Activated CD4-positive, alpha-beta memory T cell treated with anti-CD3 and anti-CD28 coated beads for 36 hours (primary cell): ENCODE measurements around the gene SNCAIP. TPM values are rescaled to one million over a fixed set of nuclear protein-coding genes. Genes with fewer than 3 reads are reported as not detected.
"Not testable (repeated sequence)": the region's sequence is repeated elsewhere in the genome, so short reads cannot be mapped to it uniquely, and the experiment has no call there.

Experiments
- CTCF ChIA-PET: fragments of 350-600 bp; sonication (Branson Sonifier 250); formaldehyde crosslinking; loops from one replicate; lab custom pipeline; 2021; ENCODE audit warnings: antibody characterized with exemption, inconsistent platforms; lab: Charles Lee
- POLR2A ChIA-PET: fragments of 350-600 bp; sonication (Branson Sonifier 250); formaldehyde crosslinking; loops from one replicate; lab custom pipeline; 2021; ENCODE audit warnings: antibody characterized with exemption; lab: Charles Lee
- DNase-seq: peaks from one replicate; pipeline ENCODE4 v3.0.0-alpha.2; 2020
- H3K27ac Mint-ChIP-seq: one replicate; pipeline ENCODE4 v1.8.0; 2021; ENCODE audit warnings: mixed read lengths
- H3K27me3 Mint-ChIP-seq: one replicate; pipeline ENCODE4 v1.8.0; 2021; ENCODE audit warnings: mixed read lengths
- H3K36me3 Mint-ChIP-seq: one replicate; pipeline ENCODE4 v1.8.0; 2021; ENCODE audit warnings: mixed read lengths
- H3K4me1 Mint-ChIP-seq: one replicate; pipeline ENCODE4 v1.8.0; 2021; ENCODE audit warnings: low read depth, mixed read lengths
- H3K4me3 Mint-ChIP-seq: one replicate; pipeline ENCODE4 v1.8.0; 2021; ENCODE audit warnings: mild to moderate bottlenecking, mixed read lengths
- H3K9me3 Mint-ChIP-seq: one replicate; pipeline ENCODE4 v1.8.0; 2021; ENCODE audit warnings: mixed read lengths
- intact Hi-C: fragments of 100-400 bp; cut with micrococcal nuclease; formaldehyde crosslinking; loops from one replicate; pipeline ENCODE4 v1.15.1; 2023
- total RNA-seq, 2 experiments: library from RNA; stranded (reverse); gene quantifications; one replicate each; pipeline ENCODE4 v1.2.3, GENCODE V29; 2021

Gene SNCAIP
- total RNA-seq, 2 experiments from 2014 or later, result not detected

DNA sequence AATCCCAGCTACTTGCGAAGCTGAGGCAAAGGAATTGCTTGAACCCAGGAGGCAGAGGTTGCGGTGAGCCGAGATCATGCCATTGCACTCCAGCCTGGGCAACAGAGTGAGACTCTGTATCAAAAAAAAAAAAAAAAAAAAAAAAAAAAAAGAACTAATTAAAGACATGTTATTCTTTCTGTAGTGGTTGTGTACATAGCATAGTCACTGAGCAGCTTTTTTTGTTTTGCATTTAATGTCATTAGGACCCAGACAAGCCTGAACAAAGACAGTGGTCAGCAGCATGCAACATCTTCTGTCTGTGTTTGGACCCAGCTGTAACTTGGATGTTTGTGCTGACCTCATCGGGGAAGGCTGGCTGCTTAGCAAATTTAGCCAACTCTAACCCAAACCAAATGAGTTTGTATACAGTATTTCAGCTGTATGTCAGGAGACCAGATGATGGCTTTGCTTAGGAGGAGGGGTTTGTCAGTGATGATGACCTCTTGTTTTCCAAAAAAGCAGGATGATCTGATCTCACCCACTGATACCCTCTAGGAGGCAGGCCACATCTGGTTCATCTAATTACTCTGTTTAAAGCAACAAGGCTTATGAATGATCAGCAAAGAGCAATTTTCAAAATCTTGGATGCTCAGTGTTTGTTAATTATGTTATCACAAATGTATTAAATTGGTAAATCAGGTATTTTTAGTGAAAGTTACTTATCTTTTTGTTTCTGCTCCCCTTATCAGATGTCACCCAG is 39.5 kb downstream of the SNCAIP start:
- intact Hi-C loops, result no loop called here
- H3K9me3 Mint-ChIP-seq, result no peaks in the 10 kb centered on the region

DNA sequence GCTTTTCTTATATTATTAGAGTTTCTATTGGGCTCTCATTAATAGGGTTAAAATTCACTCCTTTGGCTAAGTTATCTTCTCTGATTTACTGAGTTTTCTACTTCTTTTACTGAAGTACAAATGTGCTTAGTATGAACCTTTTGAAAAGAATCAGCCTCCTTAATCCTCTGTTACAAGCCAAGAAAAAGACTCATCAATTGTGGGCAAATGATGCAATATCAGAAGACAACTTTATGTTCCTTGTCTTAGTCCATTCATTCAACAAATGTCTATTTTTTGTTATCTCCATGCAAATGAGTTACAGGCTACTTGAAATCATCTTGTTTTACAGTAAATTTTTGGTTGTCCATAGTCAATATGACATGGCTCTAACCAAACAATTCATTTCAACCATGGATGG is 40.3 kb downstream of the SNCAIP start:
- no peak for DNase-seq
- POLR2A ChIA-PET, result no interaction called here
- H3K27ac Mint-ChIP-seq, result no peak overlapping the region
- no peaks in the 10 kb centered on the region for H3K4me1 Mint-ChIP-seq
- CTCF ChIA-PET, result no interaction called here
- intact Hi-C loops, result no loop called here
- H3K27me3 Mint-ChIP-seq, result no peaks in the 10 kb centered on the region
- no peak overlapping the region for H3K4me3 Mint-ChIP-seq
- no peaks in the 10 kb centered on the region for H3K36me3 Mint-ChIP-seq
- no peaks in the 10 kb centered on the region for H3K9me3 Mint-ChIP-seq

More for the DNA sequence above, 39.5 kb downstream of the SNCAIP start:
- H3K27ac Mint-ChIP-seq, result no peak overlapping the region
- CTCF ChIA-PET, result no interaction called here
- no peak overlapping the region for H3K4me3 Mint-ChIP-seq
- no peaks in the 10 kb centered on the region for H3K4me1 Mint-ChIP-seq
- H3K27me3 Mint-ChIP-seq, result no peaks in the 10 kb centered on the region
- no peaks in the 10 kb centered on the region for H3K36me3 Mint-ChIP-seq
- DNase-seq, result no peak
- POLR2A ChIA-PET, result no interaction called here

DNA sequence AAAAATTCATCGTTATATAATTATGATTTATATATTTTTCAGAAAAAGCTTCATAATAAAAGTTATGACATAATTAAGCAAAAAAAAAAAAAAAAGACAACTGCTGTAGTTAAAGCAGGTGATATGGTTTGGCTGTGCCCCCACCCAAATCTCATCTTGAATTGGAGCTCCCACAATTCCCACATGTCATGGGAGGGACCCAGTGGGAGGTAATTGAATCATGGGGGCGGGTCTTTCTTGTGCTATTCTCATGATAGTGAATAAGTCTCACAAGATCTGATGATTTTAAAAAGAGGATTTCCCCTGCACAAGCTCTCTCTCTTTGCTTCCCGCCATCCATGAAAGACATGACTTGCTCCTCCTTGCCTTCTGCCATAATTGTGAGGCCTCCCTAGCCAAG is 41.3 kb downstream of the SNCAIP start:
- POLR2A ChIA-PET, CTCF ChIA-PET: not testable (repeated sequence)

DNA sequence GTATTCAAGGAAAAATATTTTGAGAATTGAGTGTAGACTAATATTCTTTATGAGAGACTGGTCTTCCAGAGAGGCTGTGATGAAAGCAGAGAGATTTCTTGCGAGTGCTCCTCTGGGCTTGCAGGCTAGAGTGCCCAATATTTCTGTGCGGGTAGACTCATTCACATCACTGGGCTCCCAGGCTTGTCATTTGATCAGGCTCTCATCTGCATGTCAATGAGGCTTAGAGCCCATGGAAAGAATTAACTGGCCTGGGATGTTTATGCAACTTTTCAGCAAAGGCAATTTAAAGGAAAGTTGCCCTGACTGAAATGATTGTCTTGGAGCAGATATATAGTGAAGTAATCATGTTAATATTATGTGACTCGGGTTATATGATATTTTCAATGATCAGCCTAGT is 42.3 kb downstream of the SNCAIP start:
- H3K9me3 Mint-ChIP-seq, result no peaks in the 10 kb centered on the region

More for the DNA sequence above, 41.3 kb downstream of the SNCAIP start:
- H3K4me1 Mint-ChIP-seq, H3K9me3 Mint-ChIP-seq, H3K4me3 Mint-ChIP-seq, H3K36me3 Mint-ChIP-seq, H3K27me3 Mint-ChIP-seq, DNase-seq, H3K27ac Mint-ChIP-seq, intact Hi-C loops: not testable (repeated sequence)

DNA sequence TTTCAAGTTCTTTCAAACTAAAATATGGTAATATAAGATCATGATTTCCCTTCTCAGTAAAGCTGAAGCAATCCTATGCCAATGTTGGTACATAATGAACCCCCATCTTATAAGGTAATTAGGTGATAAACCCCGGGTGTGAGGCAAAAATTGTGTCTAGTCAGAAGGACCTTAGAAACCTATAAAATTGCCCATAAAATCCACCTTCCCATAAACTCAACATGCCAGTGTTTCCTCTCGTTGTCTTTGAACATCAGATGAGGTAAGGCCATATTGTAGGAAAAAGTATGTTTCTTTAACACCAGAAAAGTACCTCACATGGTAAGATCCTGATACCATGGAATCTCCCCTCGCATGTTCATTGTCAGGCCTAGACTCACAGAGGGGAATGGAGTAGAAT is 43.3 kb downstream of the SNCAIP start:
- Mint-ChIP-seq H3K36me3 (no peaks in the 10 kb centered on the region), H3K4me3 (no peak overlapping the region), H3K27me3 (no peaks in the 10 kb centered on the region), H3K9me3 (no peaks in the 10 kb centered on the region), H3K4me1 (no peaks in the 10 kb centered on the region), H3K27ac (no peak overlapping the region)
- no peak for DNase-seq
- ChIA-PET CTCF (no interaction called here), POLR2A (no interaction called here)
- intact Hi-C loops, result no loop called here

More for the DNA sequence above, 42.3 kb downstream of the SNCAIP start:
- CTCF ChIA-PET, result no interaction called here
- H3K27ac Mint-ChIP-seq, result no peak overlapping the region
- no peak for DNase-seq
- no peaks in the 10 kb centered on the region for H3K27me3 Mint-ChIP-seq
- no peaks in the 10 kb centered on the region for H3K36me3 Mint-ChIP-seq
- POLR2A ChIA-PET, result no interaction called here
- no peaks in the 10 kb centered on the region for H3K4me1 Mint-ChIP-seq
- H3K4me3 Mint-ChIP-seq, result no peak overlapping the region
- intact Hi-C loops, result no loop called here

DNA sequence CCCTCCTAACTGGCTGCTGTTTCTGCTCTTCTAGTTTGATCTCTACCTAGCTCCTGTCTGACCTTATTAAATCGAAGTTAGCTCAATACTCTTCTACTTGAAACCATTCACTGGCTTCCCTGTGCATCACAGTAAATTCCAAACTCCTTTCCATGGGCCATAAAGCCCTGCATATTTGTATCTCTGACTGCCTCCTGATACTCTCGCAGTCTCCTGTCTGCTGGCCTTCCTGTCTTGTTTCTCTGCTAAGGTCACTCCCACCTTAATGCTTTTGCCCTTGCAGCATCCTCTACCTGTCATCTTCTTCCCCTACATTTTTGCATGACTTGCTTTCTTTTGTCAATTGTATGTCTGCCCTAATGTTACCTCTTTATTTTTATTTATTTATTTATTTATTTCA is 44.8 kb downstream of the SNCAIP start:
- ChIA-PET POLR2A (no interaction called here), CTCF (no interaction called here)
- no peaks in the 10 kb centered on the region for H3K27me3 Mint-ChIP-seq
- H3K9me3 Mint-ChIP-seq, result no peaks in the 10 kb centered on the region
- no peak overlapping the region for H3K4me3 Mint-ChIP-seq
- no peaks in the 10 kb centered on the region for H3K4me1 Mint-ChIP-seq
- intact Hi-C loops, result no loop called here
- DNase-seq, result no peak
- H3K27ac Mint-ChIP-seq, result no peak overlapping the region
- no peaks in the 10 kb centered on the region for H3K36me3 Mint-ChIP-seq

DNA sequence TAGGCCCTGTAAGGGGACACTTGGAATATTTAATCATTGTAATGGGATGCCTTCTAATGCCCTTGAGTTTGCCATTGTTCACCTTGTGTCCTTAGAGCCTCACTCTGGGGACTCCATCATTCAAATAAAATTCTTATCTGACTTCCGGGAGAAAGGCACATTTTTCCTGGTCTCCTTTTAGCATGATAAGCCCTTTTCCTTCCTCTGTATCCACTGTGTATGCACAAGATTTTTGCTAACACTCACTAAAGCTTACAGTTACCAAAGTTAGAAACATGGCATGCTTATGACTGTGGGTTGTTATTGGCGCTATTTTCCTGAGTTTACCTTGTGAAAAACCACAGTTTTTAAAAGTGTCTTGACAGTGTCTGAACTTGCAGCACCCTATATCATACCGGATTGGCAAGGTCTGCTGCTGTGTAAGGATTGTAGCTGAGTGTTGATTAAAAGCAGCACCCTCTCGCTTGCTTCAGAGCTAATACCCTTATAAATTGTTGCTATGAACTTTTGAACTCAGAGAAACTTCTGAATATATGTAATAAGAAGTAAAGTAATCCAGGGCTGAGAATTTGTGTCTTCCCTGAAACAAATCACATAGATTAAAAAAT is 46.4 kb downstream of the SNCAIP start:
- H3K27ac Mint-ChIP-seq, result no peak overlapping the region
- no peaks in the 10 kb centered on the region for H3K27me3 Mint-ChIP-seq
- ChIA-PET POLR2A (no interaction called here), CTCF (no interaction called here)
- intact Hi-C loops, result no loop called here
- H3K36me3 Mint-ChIP-seq, result no peaks in the 10 kb centered on the region
- no peaks in the 10 kb centered on the region for H3K9me3 Mint-ChIP-seq
- no peak overlapping the region for H3K4me3 Mint-ChIP-seq
- no peaks in the 10 kb centered on the region for H3K4me1 Mint-ChIP-seq
- no peak for DNase-seq

DNA sequence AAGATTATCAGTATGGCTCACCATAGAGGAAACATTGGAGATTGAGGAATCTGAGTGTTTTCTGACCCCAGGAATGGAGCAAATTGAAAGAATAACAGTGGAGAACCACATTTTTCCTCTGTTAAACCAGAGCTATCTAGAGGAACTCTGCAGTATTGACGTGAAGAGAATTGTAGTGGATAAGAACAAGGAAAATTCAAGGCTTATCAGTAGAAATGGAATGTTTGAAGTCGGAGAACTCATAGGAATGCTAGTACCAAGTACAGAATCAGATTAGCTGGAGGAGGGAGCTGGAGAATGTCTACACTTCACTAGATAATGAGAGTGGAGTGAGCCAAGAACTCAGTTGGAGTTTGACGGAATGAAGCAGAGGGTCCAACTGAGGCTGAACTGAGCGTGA is 50.3 kb downstream of the SNCAIP start:
- Mint-ChIP-seq H3K36me3 (no peaks in the 10 kb centered on the region), H3K4me3 (no peak overlapping the region), H3K9me3 (no peaks in the 10 kb centered on the region), H3K27ac (no peak overlapping the region), H3K4me1 (no peaks in the 10 kb centered on the region), H3K27me3 (no peaks in the 10 kb centered on the region)
- POLR2A ChIA-PET, result no interaction called here
- intact Hi-C loops, result no loop called here
- DNase-seq, result no peak
- CTCF ChIA-PET, result no interaction called here

DNA sequence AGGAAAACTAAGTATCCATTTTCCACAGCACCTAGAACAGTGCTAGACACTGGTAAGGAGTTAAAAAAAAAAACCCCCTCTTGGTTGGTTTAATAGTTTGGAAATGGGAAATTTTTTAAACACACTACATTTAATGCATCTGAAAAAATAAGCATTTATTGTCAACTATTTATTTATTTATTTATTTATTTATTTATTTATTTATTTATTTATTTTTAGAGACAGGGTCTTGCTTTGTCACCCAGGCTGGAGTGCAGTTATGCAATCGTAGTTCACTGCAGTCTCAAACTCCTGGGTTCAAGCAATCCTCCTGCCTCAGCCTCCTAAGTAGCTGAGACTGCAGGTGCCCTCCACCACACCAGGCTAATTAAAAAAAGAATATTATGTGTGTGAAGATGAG is 51.6 kb downstream of the SNCAIP start:
- Mint-ChIP-seq H3K27ac (no peak overlapping the region), H3K36me3 (no peaks in the 10 kb centered on the region), H3K9me3 (no peaks in the 10 kb centered on the region), H3K4me1 (no peaks in the 10 kb centered on the region), H3K27me3 (no peaks in the 10 kb centered on the region), H3K4me3 (no peak overlapping the region)
- CTCF ChIA-PET, result no interaction called here
- POLR2A ChIA-PET, result no interaction called here
- no peak for DNase-seq
- intact Hi-C loops, result no loop called here

DNA sequence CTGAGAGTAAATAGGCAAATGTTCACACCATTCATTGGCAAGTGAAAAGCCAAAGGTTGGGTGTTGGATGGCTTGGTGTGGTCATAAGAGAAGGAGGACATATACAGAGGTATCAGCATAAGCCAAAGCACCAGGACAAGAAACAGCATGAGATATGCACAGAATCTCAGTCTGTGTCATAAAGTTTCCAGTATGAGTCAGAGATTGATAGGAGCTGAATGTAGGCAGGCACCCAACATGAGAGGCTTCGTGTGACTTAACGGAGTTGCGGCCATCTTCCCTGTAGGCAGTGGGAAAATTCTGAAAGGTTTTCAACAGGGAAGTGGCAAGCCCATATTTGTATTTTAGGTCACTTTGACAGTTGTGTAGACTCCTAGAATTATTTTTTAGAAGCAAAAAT is 54.5 kb downstream of the SNCAIP start:
- Mint-ChIP-seq H3K4me3 (no peak overlapping the region), H3K9me3 (no peaks in the 10 kb centered on the region), H3K27me3 (no peaks in the 10 kb centered on the region), H3K4me1 (no peaks in the 10 kb centered on the region), H3K36me3 (no peaks in the 10 kb centered on the region), H3K27ac (no peak overlapping the region)
- intact Hi-C loops, result no loop called here
- DNase-seq, result no peak
- CTCF ChIA-PET, result no interaction called here
- POLR2A ChIA-PET, result no interaction called here

DNA sequence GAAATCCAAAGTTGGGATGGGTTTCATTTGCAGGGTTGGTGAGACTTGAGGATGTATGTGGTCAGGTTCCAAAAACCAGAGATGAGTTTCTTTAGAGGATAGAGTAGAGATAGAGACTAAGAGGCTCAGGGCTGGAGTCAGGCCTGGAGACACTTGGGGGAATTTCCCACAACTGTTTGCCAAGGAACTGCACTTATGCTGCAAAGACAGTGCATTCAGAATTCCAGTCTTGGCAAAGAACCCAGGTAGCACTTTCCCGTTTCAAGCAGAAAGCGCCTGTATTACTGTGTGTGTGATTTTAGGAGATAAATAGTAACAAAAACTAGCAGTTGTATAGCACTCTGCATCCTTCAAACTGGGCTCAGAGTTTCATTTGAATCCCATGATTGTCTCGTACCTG is 55.4 kb downstream of the SNCAIP start:
- H3K27ac Mint-ChIP-seq, result no peak overlapping the region
- CTCF ChIA-PET, result no interaction called here
- H3K4me3 Mint-ChIP-seq, result no peak overlapping the region
- no peaks in the 10 kb centered on the region for H3K9me3 Mint-ChIP-seq
- POLR2A ChIA-PET, result no interaction called here
- no peak for DNase-seq
- intact Hi-C loops, result no loop called here
- no peaks in the 10 kb centered on the region for H3K4me1 Mint-ChIP-seq
- H3K36me3 Mint-ChIP-seq, result no peaks in the 10 kb centered on the region
- H3K27me3 Mint-ChIP-seq, result no peaks in the 10 kb centered on the region

DNA sequence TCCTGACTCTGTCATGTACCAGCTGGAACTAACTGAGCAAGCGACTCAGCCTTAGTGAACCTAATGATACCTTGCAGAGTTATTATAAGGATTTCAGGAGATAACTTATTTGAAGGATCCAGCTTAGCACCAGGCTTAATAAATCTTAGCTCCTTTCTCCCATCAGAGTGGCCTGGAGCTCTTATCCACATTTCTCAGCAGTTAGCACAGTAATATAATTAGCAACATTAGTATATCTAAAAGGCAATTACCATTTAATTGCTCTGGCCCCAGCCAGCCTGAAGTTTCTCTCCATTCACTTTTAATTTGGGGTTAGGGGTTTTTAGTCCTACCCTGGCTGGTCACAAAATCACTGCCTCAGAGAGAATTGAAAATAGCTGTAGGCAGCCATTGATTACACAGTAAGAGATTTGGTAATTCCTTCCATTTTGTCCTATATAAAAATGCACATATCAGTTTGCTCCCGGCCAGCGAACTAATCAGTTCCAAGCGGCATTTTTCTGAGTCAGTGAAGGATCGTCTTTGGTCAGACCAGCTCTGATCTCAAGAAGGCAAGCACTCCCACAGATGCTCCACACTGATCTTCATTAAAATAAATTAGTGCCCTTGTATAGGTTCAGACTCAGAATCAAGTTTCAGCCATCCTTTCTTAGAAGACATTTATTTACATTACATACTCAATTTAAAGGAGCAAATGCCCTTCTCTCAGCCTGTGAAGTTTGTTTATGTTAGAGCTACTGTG is 56.6 kb downstream of the SNCAIP start:
- no peak overlapping the region for H3K4me3 Mint-ChIP-seq
- no peak overlapping the region for H3K27ac Mint-ChIP-seq
- H3K36me3 Mint-ChIP-seq, result no peaks in the 10 kb centered on the region
- H3K27me3 Mint-ChIP-seq, result no peaks in the 10 kb centered on the region
- POLR2A ChIA-PET, result no interaction called here
- intact Hi-C loops, result no loop called here
- no peaks in the 10 kb centered on the region for H3K4me1 Mint-ChIP-seq
- no peaks in the 10 kb centered on the region for H3K9me3 Mint-ChIP-seq
- CTCF ChIA-PET, result no interaction called here
- no peak for DNase-seq
